OCI-LY1 (cell line): ENCODE results near the gene WDR35.

Source experiments
- H2AFZ ChIP-seq: fragments of 200-600 bp; sonication (generic), shearing (Covaris generic); 2 replicates; pipeline ENCODE4 v1.6.0; 2014; ENCODE audit warnings: antibody characterized with exemption, mild to moderate bottlenecking, low read length
- H3F3A ChIP-seq: fragments of 200-600 bp; sonication (generic), shearing (Covaris generic); 2 replicates; pipeline ENCODE4 v1.6.0; 2014; ENCODE audit warnings: mild to moderate bottlenecking, antibody characterized with exemption, low read length, moderate library complexity; ENCODE audit not compliant: insufficient read depth
- H3K27ac ChIP-seq: fragments of 200-600 bp; sonication (generic); 2 replicates; pipeline ENCODE4 v1.5.1; 2014; ENCODE audit warnings: low read length, mixed run types, mild to moderate bottlenecking, low read depth; ENCODE audit not compliant: poor library complexity, severe bottlenecking
- H3K27me3 ChIP-seq: fragments of 200-600 bp; sonication (generic); 2 replicates; pipeline ENCODE4 v1.6.0; 2014; ENCODE audit warnings: antibody characterized with exemption, mild to moderate bottlenecking, low read length, moderate library complexity; ENCODE audit not compliant: insufficient read depth
- H3K36me3 ChIP-seq: fragments of 200-600 bp; sonication (generic); 2 replicates; pipeline ENCODE4 v1.6.1; 2014; ENCODE audit warnings: mild to moderate bottlenecking, antibody characterized with exemption, low read length, moderate library complexity, mixed read lengths; ENCODE audit not compliant: insufficient read depth
- H3K4me1 ChIP-seq: fragments of 200-600 bp; sonication (generic); 2 replicates; pipeline ENCODE4 v1.5.1; 2014; ENCODE audit warnings: mild to moderate bottlenecking, low read length, moderate library complexity; ENCODE audit not compliant: insufficient read depth, severe bottlenecking
- H3K4me2 ChIP-seq: fragments of 200-600 bp; sonication (generic), shearing (Covaris generic); 2 replicates; pipeline ENCODE4 v1.6.1; 2014; ENCODE audit warnings: low read length
- H3K4me3 ChIP-seq: fragments of 200-600 bp; sonication (generic); 2 replicates; pipeline ENCODE4 v1.5.1; 2014; ENCODE audit warnings: low read length, low read depth, mild to moderate bottlenecking, mixed read lengths; ENCODE audit not compliant: poor library complexity, severe bottlenecking
- H3K79me2 ChIP-seq: fragments of 200-600 bp; shearing (Covaris generic); 2 replicates; pipeline ENCODE4 v1.6.1; 2016; ENCODE audit warnings: mixed run types, low read length, mixed read lengths; ENCODE audit not compliant: insufficient read depth
- H3K9ac ChIP-seq: fragments of 200-600 bp; sonication (generic), shearing (Covaris generic); 2 replicates; pipeline ENCODE4 v1.6.1; 2014; ENCODE audit warnings: mild to moderate bottlenecking, low read length, mixed read lengths
- H3K9me2 ChIP-seq: fragments of 200-600 bp; sonication (generic), shearing (Covaris generic); 2 replicates; pipeline ENCODE4 v1.6.1; 2014; ENCODE audit warnings: low read depth, mild to moderate bottlenecking, low read length, mixed read lengths
- H3K9me3 ChIP-seq: fragments of 200-600 bp; shearing (Covaris generic); 2 replicates; pipeline ENCODE4 v1.6.1; 2014; ENCODE audit warnings: low read length, mixed read lengths
- H4K20me1 ChIP-seq: fragments of 200-600 bp; sonication (generic), shearing (Covaris generic); 2 replicates; pipeline ENCODE4 v1.6.0; 2016; ENCODE audit warnings: mild to moderate bottlenecking, low read length; ENCODE audit not compliant: insufficient read depth
- EZH2 ChIP-seq: fragments of 200-600 bp; sonication (generic), shearing (Covaris generic); IDR thresholded peaks from 2 replicates; pipeline ENCODE4 v1.8.0; 2017; ENCODE audit warnings: borderline replicate concordance, mixed run types, mild to moderate bottlenecking, antibody characterized with exemption, low read length, moderate library complexity, mixed read lengths
- TF ChIP-seq, protein P1 (sequence below): fragments of 200-600 bp; sonication (generic), shearing (Covaris generic); IDR thresholded peaks from 2 replicates; pipeline ENCODE4 v1.5.1; 2017; ENCODE audit warnings: mild to moderate bottlenecking, antibody characterized with exemption, low read length, moderate library complexity, mixed read lengths

WDR35 gene

DNA sequence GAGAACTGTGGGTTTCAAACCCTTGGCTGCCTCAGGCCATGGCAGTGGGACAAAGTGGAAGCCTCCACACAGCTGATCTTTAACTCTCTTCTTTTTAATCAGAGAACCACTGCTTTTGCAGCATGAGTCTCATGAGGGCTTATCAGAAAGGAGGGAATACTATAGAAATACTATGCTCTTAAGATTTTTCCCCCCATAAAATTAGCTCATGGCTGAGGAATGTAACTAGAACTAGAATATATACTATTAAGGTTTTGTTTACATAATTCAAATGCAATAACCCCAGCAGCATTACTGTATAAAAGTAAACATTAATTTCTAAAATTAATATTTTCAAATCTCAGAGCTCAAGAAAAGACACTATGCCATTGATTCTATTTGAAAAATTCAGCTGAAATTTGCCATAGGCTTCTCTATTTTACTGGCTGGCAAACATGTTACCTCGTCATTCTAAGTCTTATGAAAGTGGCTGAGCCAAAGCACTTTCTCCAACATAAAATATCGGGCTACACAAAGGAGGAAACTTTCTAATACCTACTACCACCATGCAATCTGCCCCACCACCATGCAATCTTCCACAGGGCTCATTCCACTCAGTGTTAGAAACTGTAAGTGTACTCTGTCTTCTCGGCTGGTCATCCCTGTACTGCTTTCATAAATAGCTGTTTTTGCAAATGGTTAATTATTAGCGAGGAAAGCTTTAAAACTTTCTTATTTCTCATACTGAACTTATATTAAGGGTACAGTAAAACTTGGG lies 42.5 kb downstream of the WDR35 start:
- Histone ChIP-seq H3K79me2 (no peaks in the 10 kb centered on the region), H3K9me3 (no peaks in the 10 kb centered on the region), H2AFZ (no peak overlapping the region), H3K4me1 (no peaks in the 10 kb centered on the region), H3K4me2 (no peak overlapping the region), H3K9ac (no peak overlapping the region), H3K27me3 (no peaks in the 10 kb centered on the region), H3K9me2 (no peaks in the 10 kb centered on the region), H3F3A (no peaks in the 10 kb centered on the region), H3K36me3 (peaks cover 2% of the 10 kb centered on the region; the same call in 1 of the 2 replicates), H3K27ac (no peak overlapping the region), H3K4me3 (no peak overlapping the region), H4K20me1 (no peaks in the 10 kb centered on the region)
- no peak for TF ChIP-seq EZH2
- TF ChIP-seq, protein P1, sequence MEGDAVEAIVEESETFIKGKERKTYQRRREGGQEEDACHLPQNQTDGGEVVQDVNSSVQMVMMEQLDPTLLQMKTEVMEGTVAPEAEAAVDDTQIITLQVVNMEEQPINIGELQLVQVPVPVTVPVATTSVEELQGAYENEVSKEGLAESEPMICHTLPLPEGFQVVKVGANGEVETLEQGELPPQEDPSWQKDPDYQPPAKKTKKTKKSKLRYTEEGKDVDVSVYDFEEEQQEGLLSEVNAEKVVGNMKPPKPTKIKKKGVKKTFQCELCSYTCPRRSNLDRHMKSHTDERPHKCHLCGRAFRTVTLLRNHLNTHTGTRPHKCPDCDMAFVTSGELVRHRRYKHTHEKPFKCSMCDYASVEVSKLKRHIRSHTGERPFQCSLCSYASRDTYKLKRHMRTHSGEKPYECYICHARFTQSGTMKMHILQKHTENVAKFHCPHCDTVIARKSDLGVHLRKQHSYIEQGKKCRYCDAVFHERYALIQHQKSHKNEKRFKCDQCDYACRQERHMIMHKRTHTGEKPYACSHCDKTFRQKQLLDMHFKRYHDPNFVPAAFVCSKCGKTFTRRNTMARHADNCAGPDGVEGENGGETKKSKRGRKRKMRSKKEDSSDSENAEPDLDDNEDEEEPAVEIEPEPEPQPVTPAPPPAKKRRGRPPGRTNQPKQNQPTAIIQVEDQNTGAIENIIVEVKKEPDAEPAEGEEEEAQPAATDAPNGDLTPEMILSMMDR, result no peak

DNA sequence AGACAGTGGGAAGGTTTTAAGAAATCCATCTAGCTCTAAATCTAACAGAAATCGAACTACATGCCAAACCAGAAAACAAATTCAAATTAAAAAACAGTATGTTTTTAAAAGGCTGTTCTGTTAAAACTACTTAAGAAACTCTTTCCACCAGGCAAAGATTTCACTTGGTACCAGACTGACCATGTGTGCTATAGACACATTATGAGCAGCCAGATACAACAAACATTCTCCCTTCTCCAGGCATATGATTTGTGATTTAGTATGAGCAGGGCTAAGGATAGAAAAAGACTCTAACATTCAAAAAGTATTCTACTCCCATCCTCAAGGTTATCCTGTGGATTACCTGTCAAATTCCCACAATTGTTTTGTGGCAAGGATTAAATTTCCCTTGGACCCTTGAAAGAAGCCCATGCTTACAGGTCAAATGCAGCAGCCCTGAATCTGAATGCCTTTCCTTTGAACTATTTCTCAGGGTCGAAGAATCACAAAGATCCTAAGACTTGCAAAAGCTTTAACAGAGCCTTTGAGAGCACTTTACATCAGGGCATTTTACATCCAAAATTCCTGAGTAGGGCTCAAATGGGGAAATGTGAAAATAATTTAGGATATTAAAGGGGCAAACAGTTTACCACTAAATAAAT lies 45.6 kb downstream of the WDR35 start:
- H3K27ac ChIP-seq, result no peak overlapping the region
- no peak overlapping the region for H3K9ac ChIP-seq
- H3K9me3 ChIP-seq, result no peaks in the 10 kb centered on the region
- H3K4me3 ChIP-seq, result no peak overlapping the region
- no peaks in the 10 kb centered on the region for H3K4me1 ChIP-seq
- no peak overlapping the region for H3K4me2 ChIP-seq
- H3K36me3 ChIP-seq, result no peaks in the 10 kb centered on the region
- TF ChIP-seq, protein P1, result no peak
- no peak for TF ChIP-seq EZH2
- H3K27me3 ChIP-seq, result no peaks in the 10 kb centered on the region
- H3K79me2 ChIP-seq, result no peaks in the 10 kb centered on the region
- no peak overlapping the region for H2AFZ ChIP-seq
- H3K9me2 ChIP-seq, result no peaks in the 10 kb centered on the region
- H4K20me1 ChIP-seq, result no peaks in the 10 kb centered on the region
- no peaks in the 10 kb centered on the region for H3F3A ChIP-seq

DNA sequence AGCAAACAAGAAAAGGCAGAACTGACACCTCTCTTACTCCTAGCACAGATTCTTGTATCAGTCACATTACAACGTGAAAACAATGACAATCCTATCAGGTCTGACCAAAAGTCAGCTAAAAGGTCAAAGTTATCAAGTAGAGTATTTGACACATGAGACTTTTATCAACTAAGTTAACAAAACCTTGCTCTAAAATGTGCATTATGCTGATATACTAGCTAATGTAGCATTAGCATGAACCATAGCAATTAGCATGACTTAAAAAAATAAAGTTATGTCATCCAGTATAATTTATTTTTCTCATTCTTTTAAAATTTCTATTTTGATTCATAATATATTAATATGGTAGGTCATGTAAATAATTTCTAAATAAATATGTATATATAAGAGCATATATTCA lies 46.7 kb downstream of the WDR35 start:
- Histone ChIP-seq H3K36me3 (no peaks in the 10 kb centered on the region), H3K79me2 (no peaks in the 10 kb centered on the region), H4K20me1 (no peaks in the 10 kb centered on the region), H2AFZ (no peak overlapping the region), H3K4me2 (no peak overlapping the region), H3K9ac (no peak overlapping the region), H3K4me1 (no peaks in the 10 kb centered on the region), H3F3A (no peaks in the 10 kb centered on the region), H3K9me3 (no peaks in the 10 kb centered on the region), H3K4me3 (no peak overlapping the region), H3K27me3 (no peaks in the 10 kb centered on the region), H3K27ac (no peak overlapping the region), H3K9me2 (no peaks in the 10 kb centered on the region)
- TF ChIP-seq, protein P1, result no peak
